GM12892 (cell line): Measurements from ENCODE around the gene TESK1. TPM values are rescaled to one million over a fixed set of nuclear protein-coding genes. Genes with fewer than 3 reads are reported as not detected.

Experiments used
- DNase-seq: peaks from one replicate; pipeline ENCODE4 v3.0.0; 2011; ENCODE audit not compliant: insufficient read length
- FAIRE-seq: peaks from 2 replicates; lab custom pipeline; 2011; peaks lifted over from hg19 to GRCh38; lab: Jason Lieb, UNC
- POLR2A ChIP-seq: IDR thresholded peaks from 2 replicates; pipeline ENCODE4 v1.6.1; 2011; ENCODE audit warnings: low read depth, low read length, control low read depth
- POLR2AphosphoS5 ChIP-seq: IDR thresholded peaks from 2 replicates; pipeline ENCODE4 v1.6.1; 2011; ENCODE audit warnings: low read depth, low read length, control low read depth
- TAF1 ChIP-seq: IDR thresholded peaks from 2 replicates; pipeline ENCODE4 v1.6.1; 2011; ENCODE audit warnings: low read depth, mild to moderate bottlenecking, control low read depth, low read length, borderline replicate concordance
- polyA plus RNA-seq: library from polyadenylated mRNA; unstranded; fragments of >200 nt; gene quantifications from one replicate; pipeline ENCODE4 v1.2.1, GENCODE V29; 2012; ENCODE audit warnings: missing spikeins, inconsistent platforms; ENCODE audit not compliant: missing spikeins

The TESK1 gene
- polyA plus RNA-seq, result 6.2 TPM

GRCh38 chr9:35604578-35605350, at the start of gene TESK1:
TESK1 (plus strand) TSS chr9:35605262; CDS start chr9:35605620, 358 bp downstream.
- TF ChIP-seq POLR2A, result no peak
- no peak for TF ChIP-seq POLR2AphosphoS5
- no peak for TF ChIP-seq TAF1
- DNase-seq, result peak; percentile 94
- peak; percentile 88 for FAIRE-seq

GRCh38 chr9:35555881-35556280, 49.2 kb upstream of the TESK1 start:
- TF ChIP-seq TAF1 (no peak), POLR2A (no peak), POLR2AphosphoS5 (no peak)
- DNase-seq, result no peak
- no peak for FAIRE-seq

GRCh38 chr9:35556776-35557175, 48.3 kb upstream of the TESK1 start:
- DNase-seq (no peak), FAIRE-seq (no peak)
- TF ChIP-seq POLR2A (no peak), POLR2AphosphoS5 (no peak), TAF1 (no peak)

GRCh38 chr9:35557320-35557719, 47.7 kb upstream of the TESK1 start:
- DNase-seq (no peak), FAIRE-seq (no peak)
- TF ChIP-seq TAF1 (no peak), POLR2AphosphoS5 (no peak), POLR2A (no peak)

GRCh38 chr9:35558185-35558584, 46.9 kb upstream of the TESK1 start:
- no peak for TF ChIP-seq TAF1
- TF ChIP-seq POLR2A, result no peak
- no peak for TF ChIP-seq POLR2AphosphoS5
- FAIRE-seq, result no peak
- no peak for DNase-seq

- FAIRE-seq, result no peak
- TF ChIP-seq POLR2AphosphoS5 (no peak), TAF1 (no peak), POLR2A (no peak)
- DNase-seq, result no peak
These were observed 45.1 kb upstream of the TESK1 start for GRCh38 chr9:35559792-35560530.

- FAIRE-seq (no peak), DNase-seq (no peak)
- no peak for TF ChIP-seq POLR2AphosphoS5
- TF ChIP-seq TAF1, result no peak
- TF ChIP-seq POLR2A, result no peak
These were observed 44.3 kb upstream of the TESK1 start for GRCh38 chr9:35560625-35561337.

GRCh38 chr9:35561468-35562261, 43.4 kb upstream of the TESK1 start:
- DNase-seq (no peak), FAIRE-seq (no peak)
- TF ChIP-seq TAF1 (no peak), POLR2A (no peak), POLR2AphosphoS5 (no peak)

GRCh38 chr9:35562895-35563780, 41.9 kb upstream of the TESK1 start:
- no peak for FAIRE-seq
- no peak for DNase-seq
- TF ChIP-seq TAF1, result no peak
- no peak for TF ChIP-seq POLR2A
- TF ChIP-seq POLR2AphosphoS5, result no peak

- no peak for FAIRE-seq
- DNase-seq, result no peak
- TF ChIP-seq POLR2A (no peak), POLR2AphosphoS5 (no peak)
These were observed 41.3 kb upstream of the TESK1 start for GRCh38 chr9:35563791-35564197.
